Measurements from ENCODE around the gene SPTBN5.

DNA sequence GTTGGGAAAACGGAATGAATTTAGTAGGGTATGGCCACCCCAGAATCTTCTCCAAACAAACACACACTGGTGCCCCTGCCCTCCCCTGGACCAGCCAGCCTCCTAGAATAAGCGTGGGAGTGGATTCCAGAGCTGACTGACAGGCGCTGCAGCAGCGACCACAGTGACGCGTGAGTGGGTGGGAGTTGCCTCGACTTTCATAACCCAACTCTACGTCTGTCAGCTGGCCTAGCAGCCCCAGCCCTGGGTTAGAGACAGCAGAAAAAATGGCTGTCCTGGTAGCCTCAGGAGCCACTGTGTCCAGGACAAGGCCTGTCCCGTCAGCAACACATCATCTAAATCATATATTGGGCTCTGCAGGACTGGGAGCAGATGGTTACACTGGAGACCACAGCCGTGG lies 45.2 kb downstream of the SPTBN5 start:
- TF ChIP-seq, protein P1, sequence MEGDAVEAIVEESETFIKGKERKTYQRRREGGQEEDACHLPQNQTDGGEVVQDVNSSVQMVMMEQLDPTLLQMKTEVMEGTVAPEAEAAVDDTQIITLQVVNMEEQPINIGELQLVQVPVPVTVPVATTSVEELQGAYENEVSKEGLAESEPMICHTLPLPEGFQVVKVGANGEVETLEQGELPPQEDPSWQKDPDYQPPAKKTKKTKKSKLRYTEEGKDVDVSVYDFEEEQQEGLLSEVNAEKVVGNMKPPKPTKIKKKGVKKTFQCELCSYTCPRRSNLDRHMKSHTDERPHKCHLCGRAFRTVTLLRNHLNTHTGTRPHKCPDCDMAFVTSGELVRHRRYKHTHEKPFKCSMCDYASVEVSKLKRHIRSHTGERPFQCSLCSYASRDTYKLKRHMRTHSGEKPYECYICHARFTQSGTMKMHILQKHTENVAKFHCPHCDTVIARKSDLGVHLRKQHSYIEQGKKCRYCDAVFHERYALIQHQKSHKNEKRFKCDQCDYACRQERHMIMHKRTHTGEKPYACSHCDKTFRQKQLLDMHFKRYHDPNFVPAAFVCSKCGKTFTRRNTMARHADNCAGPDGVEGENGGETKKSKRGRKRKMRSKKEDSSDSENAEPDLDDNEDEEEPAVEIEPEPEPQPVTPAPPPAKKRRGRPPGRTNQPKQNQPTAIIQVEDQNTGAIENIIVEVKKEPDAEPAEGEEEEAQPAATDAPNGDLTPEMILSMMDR (IDR thresholded peaks at IDR 0.05): no peak
- TF ChIP-seq POLR2A (IDR thresholded peaks at IDR 0.05): no peak
